Mesendoderm (in vitro differentiated cells): Measurements from ENCODE around the gene LRRC47.

Experiments used
- DNase-seq: peaks from one replicate; pipeline ENCODE4 v3.0.0; 2013
- H2AK5ac ChIP-seq: 2 replicates; pipeline ENCODE4 v1.6.1; 2013; ENCODE audit warnings: low read length, inconsistent platforms
- H2BK120ac ChIP-seq: 2 replicates; pipeline ENCODE4 v1.6.1; 2013; ENCODE audit warnings: low read depth, mild to moderate bottlenecking, low read length, moderate library complexity, mixed read lengths
- H2BK15ac ChIP-seq: replicated peaks from 2 replicates; pipeline ENCODE4 v1.6.1; 2013; ENCODE audit warnings: low read depth, mild to moderate bottlenecking, moderate library complexity
- H2BK5ac ChIP-seq: 2 replicates; pipeline ENCODE4 v1.6.1; 2013; ENCODE audit warnings: low read length, inconsistent platforms
- H3K18ac ChIP-seq: 2 replicates; pipeline ENCODE4 v1.6.1; 2013; ENCODE audit warnings: mild to moderate bottlenecking, low read length, mixed read lengths
- H3K23ac ChIP-seq: one replicate; pipeline ENCODE4 v1.6.1; 2013; ENCODE audit warnings: low read length
- H3K27ac ChIP-seq: 2 replicates; pipeline ENCODE4 v1.5.1; 2013; ENCODE audit warnings: low read depth, mild to moderate bottlenecking, inconsistent platforms, low read length, moderate library complexity
- H3K27me3 ChIP-seq: 2 replicates; pipeline ENCODE4 v1.6.1; 2013; ENCODE audit warnings: low read length, control low read depth, mild to moderate bottlenecking, inconsistent platforms; ENCODE audit not compliant: insufficient read depth, poor library complexity
- H3K36me3 ChIP-seq: 2 replicates; pipeline ENCODE4 v1.6.1; 2013; ENCODE audit warnings: low read length, inconsistent platforms; ENCODE audit not compliant: control insufficient read depth, insufficient read depth
- H3K4ac ChIP-seq: one replicate; pipeline ENCODE4 v1.6.1; 2013; ENCODE audit warnings: low read depth, mild to moderate bottlenecking, low read length, moderate library complexity
- H3K4me1 ChIP-seq: 2 replicates; pipeline ENCODE4 v1.6.1; 2013; ENCODE audit warnings: low read depth, low read length, inconsistent platforms; ENCODE audit not compliant: control insufficient read depth
- H3K4me2 ChIP-seq: 2 replicates; pipeline ENCODE4 v1.6.1; 2013; ENCODE audit warnings: low read length
- H3K4me3 ChIP-seq: 2 replicates; pipeline ENCODE4 v1.5.1; 2013; ENCODE audit warnings: mild to moderate bottlenecking, low read length
- H3K56ac ChIP-seq: one replicate; pipeline ENCODE4 v1.6.1; 2013; ENCODE audit warnings: low read length
- H3K79me1 ChIP-seq: 2 replicates; pipeline ENCODE4 v1.6.1; 2013; ENCODE audit warnings: low read length, inconsistent platforms
- H3K79me2 ChIP-seq: 2 replicates; pipeline ENCODE4 v1.6.1; 2013; ENCODE audit warnings: mild to moderate bottlenecking, low read length; ENCODE audit not compliant: control insufficient read depth, insufficient read depth
- H3K9ac ChIP-seq: 2 replicates; pipeline ENCODE4 v1.6.1; 2013; ENCODE audit warnings: low read length, inconsistent platforms
- H4K5ac ChIP-seq: one replicate; pipeline ENCODE4 v1.6.1; 2013; ENCODE audit warnings: low read length
- H4K8ac ChIP-seq: one replicate; pipeline ENCODE4 v1.6.1; 2013; ENCODE audit warnings: low read depth, mild to moderate bottlenecking, control low read depth, low read length, moderate library complexity
- WGBS: extraction: QIAGEN DNeasy Blood & Tissue Kit; methylation state at CpG from one replicate; pipeline ENCODE4 v1.1.7; 2013; ENCODE audit warnings: low lambda C conversion rate, missing lambda C conversion rate; ENCODE audit not compliant: insufficient coverage; ENCODE audit errors: extremely low coverage; 5-methylcytosine and 5-hydroxymethylcytosine counted together

The LRRC47 gene

GRCh38 chr1:3783651-3784474 lies 12.4 kb downstream of the LRRC47 start:
- no peak overlapping the region for H3K56ac ChIP-seq
- no peaks in the 10 kb centered on the region for H3K27me3 ChIP-seq
- H3K18ac ChIP-seq, result no peak overlapping the region
- H4K8ac ChIP-seq, result no peak overlapping the region
- no peak overlapping the region for H2AK5ac ChIP-seq
- no peak overlapping the region for H3K27ac ChIP-seq
- DNase-seq, result no peak
- H4K5ac ChIP-seq, result no peak overlapping the region
- H3K79me1 ChIP-seq, result peaks cover 7% of the 10 kb centered on the region
- H2BK120ac ChIP-seq, result no peak overlapping the region
- WGBS, result no CpG with 5 or more reads among the region's 30 CpGs
- no peak overlapping the region for H2BK5ac ChIP-seq
- H3K23ac ChIP-seq, result no peak overlapping the region
- H3K4ac ChIP-seq, result no peak overlapping the region
- no peak overlapping the region for H3K9ac ChIP-seq
- H3K4me2 ChIP-seq, result no peak overlapping the region
- H3K36me3 ChIP-seq, result peaks cover 20% of the 10 kb centered on the region
- H3K4me1 ChIP-seq, result no peaks in the 10 kb centered on the region
- H3K79me2 ChIP-seq, result peaks cover 7% of the 10 kb centered on the region
- H3K4me3 ChIP-seq, result no peak overlapping the region
- no peak overlapping the region for H2BK15ac ChIP-seq

DNA sequence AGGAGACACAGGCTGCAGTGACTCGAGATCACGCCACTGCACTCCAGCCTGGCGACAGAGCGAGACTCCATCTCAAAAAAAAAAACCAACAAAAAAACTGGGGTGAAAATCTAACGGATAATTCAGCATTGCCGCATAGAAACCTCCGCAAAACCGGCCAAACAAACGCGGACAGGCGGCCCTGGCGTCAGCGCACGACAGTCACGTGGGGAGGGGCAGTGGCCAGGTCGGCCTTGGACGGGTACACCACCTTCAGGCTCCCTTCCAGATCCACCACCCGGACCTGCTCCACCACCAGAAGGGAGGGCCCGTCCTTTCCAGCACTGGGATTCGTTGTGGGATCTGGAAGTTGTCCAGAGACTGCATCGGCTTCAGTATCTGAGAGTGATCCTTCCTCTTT lies 15.4 kb downstream of the LRRC47 start:
- Histone ChIP-seq H3K4ac (no peak overlapping the region), H3K36me3 (peaks cover 16% of the 10 kb centered on the region), H3K4me2 (no peak overlapping the region), H3K27ac (no peak overlapping the region), H3K9ac (no peak overlapping the region), H3K56ac (no peak overlapping the region), H3K23ac (no peak overlapping the region), H3K4me3 (no peak overlapping the region), H3K79me2 (no peaks in the 10 kb centered on the region), H3K4me1 (no peaks in the 10 kb centered on the region), H3K79me1 (no peaks in the 10 kb centered on the region), H2BK5ac (no peak overlapping the region), H3K18ac (no peak overlapping the region), H3K27me3 (no peaks in the 10 kb centered on the region), H4K8ac (no peak overlapping the region), H4K5ac (no peak overlapping the region), H2BK15ac (no peak overlapping the region), H2BK120ac (no peak overlapping the region), H2AK5ac (no peak overlapping the region)
- no peak for DNase-seq
- WGBS, result no CpG with 5 or more reads among the region's 21 CpGs

- Histone ChIP-seq H2BK15ac (no peak overlapping the region), H3K4me2 (no peak overlapping the region), H3K4me1 (no peaks in the 10 kb centered on the region), H3K27me3 (no peaks in the 10 kb centered on the region), H3K4ac (no peak overlapping the region), H3K27ac (no peak overlapping the region), H3K56ac (no peak overlapping the region), H3K9ac (no peak overlapping the region), H3K23ac (no peak overlapping the region), H3K18ac (no peak overlapping the region), H3K36me3 (peaks cover 15% of the 10 kb centered on the region), H2BK5ac (no peak overlapping the region), H2BK120ac (no peak overlapping the region), H4K5ac (no peak overlapping the region), H2AK5ac (no peak overlapping the region), H3K79me2 (no peaks in the 10 kb centered on the region), H4K8ac (no peak overlapping the region), H3K4me3 (no peak overlapping the region), H3K79me1 (no peaks in the 10 kb centered on the region)
- WGBS, result no CpG with 5 or more reads among the region's 20 CpGs
- DNase-seq, result no peak
Measured at GRCh38 chr1:3779912-3780416, 16.3 kb downstream of the LRRC47 start.

DNA sequence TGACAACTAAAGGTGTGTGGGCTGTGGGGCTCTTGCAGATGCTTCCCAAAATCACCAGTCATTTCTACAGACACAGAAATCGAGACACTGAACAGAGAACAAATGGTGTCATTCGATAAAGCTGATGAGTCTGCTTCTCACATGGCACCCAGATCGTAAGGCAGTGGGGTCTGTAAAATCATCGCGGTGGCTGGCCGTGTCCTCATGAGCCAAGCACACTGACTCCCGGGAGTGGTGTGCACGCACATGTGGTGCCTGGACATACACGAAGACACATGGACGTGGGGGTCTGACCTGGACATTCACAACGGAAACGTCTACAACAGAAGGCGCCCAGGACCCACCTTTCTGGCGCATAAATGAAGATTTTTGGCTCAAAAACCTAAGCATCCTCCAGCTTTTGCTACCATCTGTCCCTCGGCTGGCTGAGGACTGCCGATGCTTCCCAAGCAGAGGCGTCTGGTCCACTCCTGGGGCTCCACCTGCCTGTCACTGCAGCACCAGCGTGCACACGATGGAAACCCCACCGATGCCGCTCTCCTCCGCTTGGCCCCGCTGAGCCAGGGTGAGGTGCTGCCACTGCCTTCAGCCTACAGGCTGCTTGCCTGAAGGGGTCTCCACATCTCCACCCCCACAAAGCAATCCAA lies 16.9 kb downstream of the LRRC47 start:
- Histone ChIP-seq H4K8ac (no peak overlapping the region), H3K4me2 (no peak overlapping the region), H3K23ac (no peak overlapping the region), H3K79me2 (no peaks in the 10 kb centered on the region), H2BK5ac (no peak overlapping the region), H3K27ac (no peak overlapping the region), H2BK120ac (no peak overlapping the region), H4K5ac (no peak overlapping the region), H3K79me1 (no peaks in the 10 kb centered on the region), H3K27me3 (no peaks in the 10 kb centered on the region), H3K4me1 (no peaks in the 10 kb centered on the region), H3K9ac (no peak overlapping the region), H3K4me3 (no peak overlapping the region), H3K56ac (no peak overlapping the region), H3K36me3 (peaks cover 14% of the 10 kb centered on the region), H2AK5ac (no peak overlapping the region), H3K18ac (no peak overlapping the region), H2BK15ac (no peak overlapping the region), H3K4ac (no peak overlapping the region)
- DNase-seq, result no peak
- WGBS, result no CpG with 5 or more reads among the region's 23 CpGs

- H4K5ac ChIP-seq, result no peak overlapping the region
- H3K9ac ChIP-seq, result no peak overlapping the region
- peaks cover 11% of the 10 kb centered on the region for H3K36me3 ChIP-seq
- H3K4me3 ChIP-seq, result no peak overlapping the region
- no peak overlapping the region for H3K4me2 ChIP-seq
- no peak overlapping the region for H3K4ac ChIP-seq
- H3K79me2 ChIP-seq, result no peaks in the 10 kb centered on the region
- no peaks in the 10 kb centered on the region for H3K4me1 ChIP-seq
- no peaks in the 10 kb centered on the region for H3K27me3 ChIP-seq
- H2AK5ac ChIP-seq, result no peak overlapping the region
- WGBS, result no CpG with 5 or more reads among the region's 14 CpGs
- H3K79me1 ChIP-seq, result no peaks in the 10 kb centered on the region
- no peak overlapping the region for H2BK120ac ChIP-seq
- no peak overlapping the region for H3K23ac ChIP-seq
- H3K56ac ChIP-seq, result no peak overlapping the region
- H2BK5ac ChIP-seq, result no peak overlapping the region
- H3K27ac ChIP-seq, result no peak overlapping the region
- H4K8ac ChIP-seq, result no peak overlapping the region
- no peak for DNase-seq
- H3K18ac ChIP-seq, result no peak overlapping the region
- no peak overlapping the region for H2BK15ac ChIP-seq
Measured at GRCh38 chr1:3778590-3779264, 17.6 kb downstream of the LRRC47 start.
